Measurements from ENCODE around the gene AP4M1.
"Not testable (repeated sequence)": the region's sequence is repeated elsewhere in the genome, so short reads cannot be mapped to it uniquely, and the experiment has no call there.

The AP4M1 gene

GRCh38 chr7:100124301-100125230 lies 23.1 kb downstream of the AP4M1 start:
- no peak overlapping the region for H3K4me3 ChIP-seq (ENCODE audit: low read length)
- DNase-seq (ENCODE audit: low read depth): no peak
- no peak for TF ChIP-seq CTCF (IDR thresholded peaks at IDR 0.05; ENCODE audit: insufficient read depth, low read depth, low read length, missing control alignments)

GRCh38 chr7:100126239-100126930 lies 24.9 kb downstream of the AP4M1 start:
- H3K4me3 ChIP-seq (ENCODE audit: low read length): peak overlapping the region; percentile 92
- DNase-seq (ENCODE audit: low read depth): no peak
- TF ChIP-seq CTCF (IDR thresholded peaks at IDR 0.05; ENCODE audit: insufficient read depth, low read depth, low read length, missing control alignments): no peak

GRCh38 chr7:100126931-100127865 lies 25.8 kb downstream of the AP4M1 start, which contains the start of gene MBLAC1:
Gene MBLAC1, plus strand, starts transcription at chr7:100126967. Its CDS starts 429 bp downstream, at chr7:100127396.
- H3K4me3 ChIP-seq (ENCODE audit: low read length): peak within 1 kb of the TSS; percentile 92
- no peak for TF ChIP-seq CTCF (IDR thresholded peaks at IDR 0.05; ENCODE audit: insufficient read depth, low read depth, low read length, missing control alignments)
- peak; percentile 90 for DNase-seq (ENCODE audit: low read depth)

GRCh38 chr7:100127866-100128636 lies 26.6 kb downstream of the AP4M1 start:
- DNase-seq (ENCODE audit: low read depth): no peak
- peak overlapping the region; percentile 92 for H3K4me3 ChIP-seq (ENCODE audit: low read length)
- TF ChIP-seq CTCF (IDR thresholded peaks at IDR 0.05; ENCODE audit: insufficient read depth, low read depth, low read length, missing control alignments): no peak

- no peak overlapping the region for H3K4me3 ChIP-seq (ENCODE audit: low read length)
- DNase-seq (ENCODE audit: low read depth): no peak
- no peak for TF ChIP-seq CTCF (IDR thresholded peaks at IDR 0.05; ENCODE audit: insufficient read depth, low read depth, low read length, missing control alignments)
Measured at GRCh38 chr7:100128637-100128963, 27.2 kb downstream of the AP4M1 start.

- not testable (repeated sequence) for H3K4me3 ChIP-seq (ENCODE audit: low read length)
- DNase-seq (ENCODE audit: low read depth): peak; percentile 67
Measured at GRCh38 chr7:100130220-100130607, 28.8 kb downstream of the AP4M1 start.
